Hepatocyte (in vitro differentiated cells): Measurements from ENCODE around the gene VCP.

Experiments
- CTCF ChIP-seq: fragments of 200-600 bp; sonication (generic); IDR thresholded peaks from 2 replicates; pipeline ENCODE4 v1.5.1; 2016; ENCODE audit warnings: antibody characterized with exemption, mild to moderate bottlenecking; ENCODE audit not compliant: poor library complexity
- EZH2phosphoT487 ChIP-seq: fragments of 200-600 bp; sonication (generic); IDR thresholded peaks from one replicate; pipeline ENCODE4 v1.6.1; 2018; ENCODE audit warnings: antibody characterized with exemption, mild to moderate bottlenecking, low read depth, moderate library complexity; ENCODE audit not compliant: unreplicated experiment, severe bottlenecking

GRCh38 chr9:35103660-35104191 is 31.3 kb upstream of the VCP start:
- TF ChIP-seq EZH2phosphoT487 (no peak), CTCF (no peak)
